Esophagus muscularis mucosa (tissue), 3 donors: ENCODE results near the gene PPM1D.
"Not testable (repeated sequence)": the region's sequence is repeated elsewhere in the genome, so short reads cannot be mapped to it uniquely, and the experiment has no call there.

Source experiments
- EP300 ChIP-seq: sonication (generic); formaldehyde crosslinking; IDR thresholded peaks from one replicate; pipeline ENCODE4 v1.6.1; 2017; ENCODE audit warnings: antibody characterized with exemption
- TF ChIP-seq, protein P1 (sequence below), 3 experiments: fragments of 200-600 bp in 2 of 3; fragments of 450-650 bp in 1 of 3; sonication (generic) in 2 of 3; IDR thresholded peaks; one replicate each; pipeline ENCODE4 v1.5.1; 2017 to 2019; ENCODE audit warnings: antibody characterized with exemption in 3 of 3, mild to moderate bottlenecking in 2 of 3, moderate library complexity in 1 of 3

GRCh38 chr17:60668741-60669140, 68.7 kb downstream of the PPM1D start:
- TF ChIP-seq, protein P1, sequence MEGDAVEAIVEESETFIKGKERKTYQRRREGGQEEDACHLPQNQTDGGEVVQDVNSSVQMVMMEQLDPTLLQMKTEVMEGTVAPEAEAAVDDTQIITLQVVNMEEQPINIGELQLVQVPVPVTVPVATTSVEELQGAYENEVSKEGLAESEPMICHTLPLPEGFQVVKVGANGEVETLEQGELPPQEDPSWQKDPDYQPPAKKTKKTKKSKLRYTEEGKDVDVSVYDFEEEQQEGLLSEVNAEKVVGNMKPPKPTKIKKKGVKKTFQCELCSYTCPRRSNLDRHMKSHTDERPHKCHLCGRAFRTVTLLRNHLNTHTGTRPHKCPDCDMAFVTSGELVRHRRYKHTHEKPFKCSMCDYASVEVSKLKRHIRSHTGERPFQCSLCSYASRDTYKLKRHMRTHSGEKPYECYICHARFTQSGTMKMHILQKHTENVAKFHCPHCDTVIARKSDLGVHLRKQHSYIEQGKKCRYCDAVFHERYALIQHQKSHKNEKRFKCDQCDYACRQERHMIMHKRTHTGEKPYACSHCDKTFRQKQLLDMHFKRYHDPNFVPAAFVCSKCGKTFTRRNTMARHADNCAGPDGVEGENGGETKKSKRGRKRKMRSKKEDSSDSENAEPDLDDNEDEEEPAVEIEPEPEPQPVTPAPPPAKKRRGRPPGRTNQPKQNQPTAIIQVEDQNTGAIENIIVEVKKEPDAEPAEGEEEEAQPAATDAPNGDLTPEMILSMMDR (IDR thresholded peaks at IDR 0.05), result not testable (repeated sequence)
- not testable (repeated sequence) for TF ChIP-seq EP300
